Endothelial cell of umbilical vein (primary cell): ENCODE results near the gene PCGF3. TPM values are rescaled to one million over a fixed set of nuclear protein-coding genes. Genes with fewer than 3 reads are reported as not detected.
A peak's percentile ranks its signal among the peaks of the same experiment; 100 is the strongest.
"Not testable (repeated sequence)": the region's sequence is repeated elsewhere in the genome, so short reads cannot be mapped to it uniquely, and the experiment has no call there.

Source experiments
- BruUV-seq: library from RNA; stranded (reverse); fragments of 400-500 nt; replicated peaks from 2 replicates; lab custom pipeline; 2021; lab: Mats Ljungman, UMichigan
- CTCF ChIA-PET: fragments of 300-600, 350-600 bp; sonication (Branson Sonifier 250); formaldehyde crosslinking; loops from one replicate; lab custom pipeline; 2021; ENCODE audit warnings: antibody characterized with exemption, inconsistent platforms; lab: Charles Lee
- POLR2A ChIA-PET: fragments of 300-600, 350-600 bp; sonication (Branson Sonifier 250); formaldehyde crosslinking; loops from one replicate; lab custom pipeline; 2021; ENCODE audit warnings: antibody characterized with exemption, inconsistent platforms; lab: Charles Lee
- DNase-seq: peaks from one replicate; pipeline ENCODE4 v3.0.0-alpha.2; 2011; ENCODE audit warnings: low read depth, low spot score
- FAIRE-seq: peaks from 2 replicates; lab custom pipeline; 2011; peaks lifted over from hg19 to GRCh38; lab: Jason Lieb, UNC
- H2AFZ ChIP-seq: 2 replicates; pipeline ENCODE4 v1.6.0; 2012; ENCODE audit warnings: low read depth, low read length, control low read depth, inconsistent platforms
- H3K27ac ChIP-seq: 2 replicates; pipeline ENCODE4 v1.5.1; 2011; ENCODE audit warnings: low read depth, mild to moderate bottlenecking, control low read depth, low read length, moderate library complexity; ENCODE audit not compliant: insufficient read depth
- H3K27me3 ChIP-seq, 2 experiments: 2 replicates each; pipeline versions ENCODE4 v1.6.0 to v1.6.1; 2011; ENCODE audit warnings: low read length in 2 of 2, mixed read lengths in 1 of 2; ENCODE audit not compliant: control insufficient read depth in 2 of 2, insufficient read depth in 2 of 2
- H3K36me3 ChIP-seq, 2 experiments: 2 replicates in 1 of 2; 3 replicates in 1 of 2; pipeline ENCODE4 v1.5.1; 2011; ENCODE audit warnings: low read length in 2 of 2, mild to moderate bottlenecking in 1 of 2, moderate library complexity in 1 of 2; ENCODE audit not compliant: control insufficient read depth in 2 of 2, insufficient read depth in 2 of 2; ENCODE audit errors: extremely low read depth in 1 of 2
- H3K4me1 ChIP-seq: 3 replicates; pipeline ENCODE4 v1.5.1; 2011; ENCODE audit warnings: mild to moderate bottlenecking, low read length; ENCODE audit not compliant: control insufficient read depth, insufficient read depth; ENCODE audit errors: extremely low read depth
- H3K4me2 ChIP-seq: 2 replicates; pipeline ENCODE4 v1.6.1; 2011; ENCODE audit warnings: low read length, control low read depth, mixed read lengths; ENCODE audit not compliant: insufficient read depth
- H3K4me3 ChIP-seq, 3 experiments: fragments of 200-600 bp in 1 of 3; sonication (generic), shearing (Covaris generic) in 1 of 3; replicated peaks in 1 of 3; 2 replicates each; pipeline ENCODE4 v1.5.1; 2011 to 2016; ENCODE audit warnings: control low read depth in 3 of 3, low read length in 3 of 3, mild to moderate bottlenecking in 2 of 3, inconsistent platforms in 1 of 3, low read depth in 1 of 3, moderate library complexity in 1 of 3; ENCODE audit not compliant: insufficient read depth in 1 of 3
- H3K79me2 ChIP-seq: 2 replicates; pipeline ENCODE4 v1.6.0; 2012; ENCODE audit warnings: low read length, inconsistent platforms; ENCODE audit not compliant: control insufficient read depth, insufficient read depth
- H3K9ac ChIP-seq: replicated peaks from 2 replicates; pipeline ENCODE3; 2011; ENCODE audit warnings: low read length, control low read depth; ENCODE audit not compliant: insufficient read depth; ENCODE audit errors: extremely low read depth
- H3K9me1 ChIP-seq: replicated peaks from 3 replicates; pipeline ENCODE4 v1.6.0; 2011; ENCODE audit warnings: mild to moderate bottlenecking, low read length; ENCODE audit not compliant: control insufficient read depth, insufficient read depth; ENCODE audit errors: extremely low read depth
- H3K9me3 ChIP-seq: replicated peaks from 2 replicates; pipeline ENCODE4 v1.5.1; 2012; ENCODE audit warnings: low read length, inconsistent platforms; ENCODE audit not compliant: control insufficient read depth, insufficient read depth
- H4K20me1 ChIP-seq: replicated peaks from 2 replicates; pipeline ENCODE3; 2011; ENCODE audit warnings: mild to moderate bottlenecking, low read length; ENCODE audit not compliant: control insufficient read depth, insufficient read depth; ENCODE audit errors: extremely low read depth
- EZH2 ChIP-seq: IDR thresholded peaks from 2 replicates; pipeline ENCODE4 v1.6.1; 2012; ENCODE audit warnings: borderline replicate concordance, low read depth, mild to moderate bottlenecking, moderate library complexity, low read length, inconsistent platforms; ENCODE audit not compliant: severe bottlenecking
- dilution Hi-C: fragments of 300-500 bp; cut with MboI; formaldehyde crosslinking; loops from one replicate; pipeline ENCODE4 v1.15.0; 2019; ENCODE audit warnings: low sequenced_read_pairs; ENCODE audit not compliant: extremely low pct_ligation_motif_present
- intact Hi-C: fragments of 100-400 bp; cut with micrococcal nuclease; formaldehyde crosslinking; loops from one replicate; pipeline ENCODE4 v1.10.0; 2022
- polyA plus RNA-seq, 4 experiments: library from polyadenylated mRNA; depleted of rRNA in 3 of 4; stranded (reverse) in 3 of 4; unstranded in 1 of 4; fragments of >200 nt; gene quantifications; 2 replicates each; pipeline versions ENCODE4 v1.2.1 to v1.2.3, GENCODE V29; 2011 to 2012; ENCODE audit warnings: missing spikeins in 1 of 4
- total RNA-seq: library from RNA; stranded (reverse); gene quantifications from 2 replicates; pipeline ENCODE4 v1.2.3, GENCODE V29; 2021

The PCGF3 gene
- total and polyA plus RNA-seq, 2 donors (not counting 3 experiments of a cell fraction or from before 2014, with no cell fraction given), result 70.2 to 91.8 TPM

DNA sequence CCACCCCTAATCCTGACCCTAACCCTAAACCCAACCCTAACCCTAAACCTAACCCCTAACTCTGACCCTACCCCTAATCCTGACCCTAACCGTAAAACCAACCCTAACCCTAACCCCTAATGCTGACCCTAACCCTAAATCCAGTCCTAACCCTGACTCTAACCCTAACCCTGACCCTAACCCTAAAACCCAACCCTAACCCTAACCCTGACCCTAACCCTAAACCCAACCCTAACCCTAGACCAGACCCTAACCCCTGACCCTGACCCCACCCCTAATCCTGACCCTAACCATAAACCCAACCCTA, 708 bp upstream of the PCGF3 start:
- Histone ChIP-seq H3K27ac (no peak overlapping the region), H2AFZ (no peak overlapping the region), H3K9me1 (no peaks in the 10 kb centered on the region), H3K36me3 (peaks cover 1 to 2% of the 10 kb centered on the region in 2 experiments), H3K4me3 (no peak overlapping the region), H3K27me3 (no peaks in the 10 kb centered on the region), H3K4me1 (peaks cover 14% of the 10 kb centered on the region), H3K79me2 (peaks cover 37% of the 10 kb centered on the region), H4K20me1 (peaks cover 3% of the 10 kb centered on the region), H3K4me2 (no peak overlapping the region), H3K9me3 (no peaks in the 10 kb centered on the region), H3K9ac (no peak overlapping the region)
- no peak for FAIRE-seq
- no peak for DNase-seq
- ChIA-PET CTCF (no interaction called here), POLR2A (no interaction called here)
- TF ChIP-seq EZH2, result no peak
- intact Hi-C loops (loop anchor here (1.0 kb wide), 1 partner anchor 18 kb away; no protein-coding TSS in a partner anchor), dilution Hi-C loops (no loop called here)
- no TSS peak for BruUV-seq

DNA sequence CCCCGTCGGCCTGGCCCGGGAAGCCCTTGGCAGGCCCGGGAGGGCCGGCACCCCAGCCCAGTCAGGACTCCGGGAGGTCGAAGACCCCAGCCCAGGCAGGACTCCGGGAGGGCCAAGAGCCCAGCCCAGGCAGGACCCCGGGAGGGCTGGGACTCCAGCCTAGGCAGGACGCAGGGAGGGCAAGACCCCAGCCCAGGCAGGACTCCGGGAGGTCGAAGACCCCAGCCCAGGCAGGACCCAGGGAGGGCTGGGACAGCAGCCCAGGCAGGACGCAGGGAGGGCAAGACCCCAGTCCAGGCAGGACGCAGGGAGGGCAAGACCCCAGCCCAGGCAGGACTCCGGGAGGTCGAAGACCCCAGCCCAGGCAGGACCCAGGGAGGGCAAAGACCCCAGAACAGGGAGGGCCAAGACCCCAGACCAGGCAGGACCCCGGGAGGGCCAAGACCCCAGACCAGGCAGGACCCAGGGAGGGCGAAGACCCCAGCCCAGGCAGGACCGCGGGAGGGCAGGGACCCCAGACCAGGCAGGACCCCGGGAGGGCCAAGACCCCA, 526 bp downstream of the PCGF3 start:
- Histone ChIP-seq H3K9ac (peak overlapping the region; percentile 99), H3K4me3 (peak overlapping the region; percentile 46 to 77 (median 71)), H3K79me2 (peaks cover 49% of the 10 kb centered on the region), H3K4me2 (peak overlapping the region; percentile 27), H2AFZ (peak overlapping the region; percentile 21), H3K27ac (peak overlapping the region; percentile 75), H3K4me1 (peaks cover 14% of the 10 kb centered on the region)
- POLR2A ChIA-PET, H3K9me1 ChIP-seq, H4K20me1 ChIP-seq, BruUV-seq, H3K9me3 ChIP-seq, CTCF ChIA-PET, DNase-seq, H3K27me3 ChIP-seq, intact Hi-C loops, dilution Hi-C loops, H3K36me3 ChIP-seq: not testable (repeated sequence)
- peak; percentile 59 for FAIRE-seq
